Measurements from ENCODE around the gene NONO.

GRCh38 chrX:71285929-71286328 is 2.5 kb downstream of the NONO start:
- TF ChIP-seq CTCF (IDR thresholded peaks at IDR 0.05), result no peak
- no peak; the same call in 1 of the 2 replicates for TF ChIP-seq POLR2AphosphoS5 (IDR thresholded peaks at IDR 0.05; ENCODE audit: low read depth, low read length)
- TF ChIP-seq TCF7L2 (IDR thresholded peaks at IDR 0.05; ENCODE audit: low read depth, low read length), result no peak
- TF ChIP-seq REST (IDR thresholded peaks at IDR 0.05; ENCODE audit: insufficient read depth in 1 of 2, low read depth in 2 of 2, low read length in 1 of 2), result no peak
- no peak for TF ChIP-seq SIN3A (IDR thresholded peaks at IDR 0.05; ENCODE audit: borderline replicate concordance, insufficient read depth, low read depth, low read length)
